GM23338 (cell line): ENCODE results near the gene STIM2. TPM values are rescaled to one million over a fixed set of nuclear protein-coding genes. Genes with fewer than 3 reads are reported as not detected.

Experiments used
- ATAC-seq: fragments of 200-7000 bp; cut with Tn5 transposase; 3 replicates; pipeline ENCODE4 v1.9.1; 2020
- DNase-seq: peaks from one replicate; pipeline ENCODE4 v3.0.0-alpha.2; 2015; ENCODE audit warnings: low spot score
- H2AFZ ChIP-seq: fragments of 200-600 bp; sonication (generic); 2 replicates; pipeline ENCODE4 v1.8.0; 2016; ENCODE audit warnings: antibody characterized with exemption, mild to moderate bottlenecking, moderate library complexity
- H3F3A ChIP-seq: fragments of 200-600 bp; sonication (generic); replicated peaks from 2 replicates; pipeline ENCODE4 v1.8.0; 2017; ENCODE audit warnings: antibody characterized with exemption, mixed run types, low read depth
- H3K27ac ChIP-seq: fragments of 200-600 bp; sonication (generic); 2 replicates; pipeline ENCODE4 v1.6.1; 2016; ENCODE audit warnings: low read depth
- H3K27me3 ChIP-seq: fragments of 200-600 bp; sonication (generic); 2 replicates; pipeline ENCODE4 v1.8.0; 2016; ENCODE audit warnings: mild to moderate bottlenecking, mixed run types, moderate library complexity; ENCODE audit not compliant: insufficient read depth
- H3K36me3 ChIP-seq: fragments of 200-600 bp; sonication (generic); 2 replicates; pipeline ENCODE4 v1.8.0; 2016; ENCODE audit warnings: mild to moderate bottlenecking; ENCODE audit not compliant: insufficient read depth
- H3K4me1 ChIP-seq: fragments of 200-600 bp; sonication (generic); 2 replicates; pipeline ENCODE4 v1.8.0; 2016; ENCODE audit warnings: mild to moderate bottlenecking, moderate library complexity; ENCODE audit not compliant: insufficient read depth
- H3K4me2 ChIP-seq: fragments of 200-600 bp; sonication (generic); 2 replicates; pipeline ENCODE4 v1.7.1; 2017; ENCODE audit warnings: mixed run types
- H3K4me3 ChIP-seq: fragments of 200-600 bp; sonication (generic); 2 replicates; pipeline ENCODE4 v1.6.1; 2016; ENCODE audit warnings: mixed run types
- H3K79me2 ChIP-seq: fragments of 200-600 bp; sonication (generic); replicated peaks from 2 replicates; pipeline ENCODE4 v1.8.0; 2017; ENCODE audit warnings: mild to moderate bottlenecking; ENCODE audit not compliant: insufficient read depth
- H3K9me2 ChIP-seq: fragments of 200-600 bp; sonication (generic); 2 replicates; pipeline ENCODE4 v1.8.0; 2017; ENCODE audit not compliant: insufficient read depth
- H4K20me1 ChIP-seq: fragments of 200-600 bp; sonication (generic); replicated peaks from 2 replicates; pipeline ENCODE4 v1.8.0; 2017; ENCODE audit warnings: mild to moderate bottlenecking; ENCODE audit not compliant: insufficient read depth
- H3K27ac Mint-ChIP-seq: 2 replicates; pipeline ENCODE4 v1.8.0; 2020; ENCODE audit warnings: inconsistent platforms, mild to moderate bottlenecking, moderate library complexity, mixed read lengths
- H3K27me3 Mint-ChIP-seq: 3 replicates; pipeline ENCODE4 v1.8.0; 2022; ENCODE audit warnings: low read depth, mild to moderate bottlenecking, moderate library complexity, mixed read lengths, inconsistent platforms; ENCODE audit not compliant: insufficient read depth, poor library complexity
- H3K36me3 Mint-ChIP-seq: 3 replicates; pipeline ENCODE4 v1.8.0; 2021; ENCODE audit warnings: low read depth, mild to moderate bottlenecking, inconsistent platforms, moderate library complexity, mixed read lengths
- H3K4me1 Mint-ChIP-seq: 3 replicates; pipeline ENCODE4 v1.8.0; 2020; ENCODE audit warnings: mild to moderate bottlenecking, inconsistent platforms, mixed read lengths
- H3K4me3 Mint-ChIP-seq: 3 replicates; pipeline ENCODE4 v1.8.0; 2021; ENCODE audit warnings: moderate library complexity, mild to moderate bottlenecking, inconsistent platforms, mixed read lengths
- H3K9me3 Mint-ChIP-seq: 3 replicates; pipeline ENCODE4 v1.8.0; 2020; ENCODE audit warnings: moderate library complexity, mild to moderate bottlenecking, inconsistent platforms, mixed read lengths
- CREB1 ChIP-seq: fragments of 250-450 bp; sonication (Bioruptor Pico); IDR thresholded peaks from 2 replicates; pipeline ENCODE4 v1.5.0; 2020; ENCODE audit warnings: low read depth, mild to moderate bottlenecking, moderate library complexity
- CTCF ChIP-seq, 2 experiments: fragments of 200-600 bp in 1 of 2; sonication (generic) in 1 of 2; conservative IDR thresholded peaks; 2 replicates each; pipeline versions ENCODE4 v1.5.1 to v1.6.1; 2016 to 2017; ENCODE audit warnings: antibody characterized with exemption in 2 of 2, low read depth in 2 of 2, mild to moderate bottlenecking in 2 of 2, moderate library complexity in 1 of 2
- ETS1 ChIP-seq: IDR thresholded peaks from 2 replicates; pipeline ENCODE4 v1.6.1; 2016; ENCODE audit warnings: antibody characterized with exemption
- EZH2 ChIP-seq: fragments of 200-600 bp; sonication (generic); IDR thresholded peaks from one replicate; pipeline ENCODE4 v1.8.0; 2017; ENCODE audit warnings: antibody characterized with exemption, mild to moderate bottlenecking, low read depth; ENCODE audit not compliant: unreplicated experiment
- EZH2phosphoT487 ChIP-seq: fragments of 200-600 bp; sonication (generic); IDR thresholded peaks from one replicate; pipeline ENCODE4 v1.8.1; 2018; ENCODE audit warnings: antibody characterized with exemption; ENCODE audit not compliant: unreplicated experiment
- JUNB ChIP-seq: IDR thresholded peaks from one replicate; pipeline ENCODE4 v1.6.1; 2016; ENCODE audit warnings: antibody characterized with exemption; ENCODE audit not compliant: unreplicated experiment
- POLR2AphosphoS5 ChIP-seq: IDR thresholded peaks from 2 replicates; pipeline ENCODE4 v1.6.1; 2016; ENCODE audit warnings: antibody characterized with exemption, low read depth
- REST ChIP-seq: IDR thresholded peaks from one replicate; pipeline ENCODE4 v1.6.1; 2018; ENCODE audit warnings: antibody characterized with exemption; ENCODE audit not compliant: unreplicated experiment
- ZNF114 ChIP-seq: fragments of 250-450 bp; sonication (Bioruptor Pico); IDR thresholded peaks from 2 replicates; pipeline ENCODE4 v1.5.0; 2020; ENCODE audit warnings: mild to moderate bottlenecking, moderate library complexity
- ZNF331 ChIP-seq: fragments of 250-450 bp; sonication (Bioruptor Pico); IDR thresholded peaks from 2 replicates; pipeline ENCODE4 v1.5.0; 2020; ENCODE audit warnings: low read depth, mild to moderate bottlenecking, moderate library complexity
- polyA plus RNA-seq: library from polyadenylated mRNA; unstranded; fragments of >200 nt; fragmentation: Nextera tagmentation; extraction: Ambion mirVana; gene quantifications from 2 replicates; pipeline ENCODE4 v1.2.1, GENCODE V29; 2016
- total RNA-seq: library from RNA; depleted of rRNA; stranded (reverse); fragments of >200 nt; shearing (Covaris generic); gene quantifications from 2 replicates; pipeline ENCODE4 v1.2.3, GENCODE V29; 2014

STIM2 gene
- total and polyA plus RNA-seq, 2 experiments from 2014 or later = 13.1 to 17.8 TPM

- H3K36me3 Mint-ChIP-seq = 0 out of 3 replicates have a peak, but pooled peaks cover 4% of the 10 kb centered on the region
- no peaks in the 10 kb centered on the region for H3K79me2 ChIP-seq
- ATAC-seq (no peak), DNase-seq (no peak)
- H3K4me2 ChIP-seq = no peak overlapping the region
- TF ChIP-seq CREB1 (CRISPR knock-in tag) (no peak), JUNB (no peak), CTCF (conservative IDR thresholded peaks at IDR 0.05; ENCODE audit: low read depth in 2 of 2) (no peak), ZNF114 (no peak), EZH2phosphoT487 (no peak), ZNF331 (CRISPR knock-in tag) (no peak), POLR2AphosphoS5 (no peak), ETS1 (no peak), EZH2 (no peak)
- no peaks in the 10 kb centered on the region for H4K20me1 ChIP-seq
- peaks cover 15% of the 10 kb centered on the region for H3K4me1 ChIP-seq
- H3F3A ChIP-seq = no peaks in the 10 kb centered on the region
- H3K9me2 ChIP-seq = 0 out of 2 replicates have a peak, but pooled peaks cover 6% of the 10 kb centered on the region
- H3K4me3 Mint-ChIP-seq = no peak overlapping the region
- no peak overlapping the region for H2AFZ ChIP-seq
- H3K9me3 Mint-ChIP-seq = peaks cover 4% of the 10 kb centered on the region; the same call in 2 of the 3 replicates
- H3K27ac ChIP-seq = no peak overlapping the region
- H3K4me3 ChIP-seq = no peak overlapping the region
- no peaks in the 10 kb centered on the region for H3K27me3 Mint-ChIP-seq
- H3K27ac Mint-ChIP-seq = no peak overlapping the region
- no peaks in the 10 kb centered on the region; the same call in none of the 3 replicates for H3K4me1 Mint-ChIP-seq
- H3K36me3 ChIP-seq = no peaks in the 10 kb centered on the region
- H3K27me3 ChIP-seq = no peaks in the 10 kb centered on the region
Measured at GRCh38 chr4:26992657-26993361, 132.2 kb downstream of the STIM2 start.

GRCh38 chr4:26993539-26993938, 132.9 kb downstream of the STIM2 start:
- H4K20me1 ChIP-seq = no peaks in the 10 kb centered on the region
- ATAC-seq (no peak), DNase-seq (no peak)
- H3F3A ChIP-seq = no peaks in the 10 kb centered on the region
- H3K9me2 ChIP-seq = 0 out of 2 replicates have a peak, but pooled peaks cover 6% of the 10 kb centered on the region
- peaks cover 13% of the 10 kb centered on the region for H3K4me1 ChIP-seq
- no peak overlapping the region for H3K27ac Mint-ChIP-seq
- H3K4me2 ChIP-seq = no peak overlapping the region
- no peak overlapping the region for H3K4me3 ChIP-seq
- no peaks in the 10 kb centered on the region for H3K27me3 ChIP-seq
- H3K9me3 Mint-ChIP-seq = peaks cover 4% of the 10 kb centered on the region; the same call in 2 of the 3 replicates
- H3K36me3 ChIP-seq = no peaks in the 10 kb centered on the region
- H3K79me2 ChIP-seq = no peaks in the 10 kb centered on the region
- 0 out of 3 replicates have a peak, but pooled peaks cover 4% of the 10 kb centered on the region for H3K36me3 Mint-ChIP-seq
- H2AFZ ChIP-seq = no peak overlapping the region
- no peak overlapping the region for H3K4me3 Mint-ChIP-seq
- no peak overlapping the region for H3K27ac ChIP-seq
- H3K4me1 Mint-ChIP-seq = no peaks in the 10 kb centered on the region; the same call in none of the 3 replicates
- no peaks in the 10 kb centered on the region for H3K27me3 Mint-ChIP-seq
- TF ChIP-seq CTCF (conservative IDR thresholded peaks at IDR 0.05; ENCODE audit: low read depth in 2 of 2) (no peak), ETS1 (no peak), EZH2 (no peak), JUNB (no peak), ZNF114 (no peak), REST (no peak), POLR2AphosphoS5 (no peak)
